ENCODE measurements around the gene FYTTD1.

Gene FYTTD1

GRCh38 chr3:197794115-197794514, 44.4 kb downstream of the FYTTD1 start:
- no peak for DNase-seq

GRCh38 chr3:197795200-197795599, 45.5 kb downstream of the FYTTD1 start:
- DNase-seq = no peak

GRCh38 chr3:197796087-197796486, 46.4 kb downstream of the FYTTD1 start:
- DNase-seq = no peak

GRCh38 chr3:197798863-197799262, 49.2 kb downstream of the FYTTD1 start:
- no peak for DNase-seq

- no peak for DNase-seq
Measured at GRCh38 chr3:197800379-197800778, 50.7 kb downstream of the FYTTD1 start.

GRCh38 chr3:197801891-197802778, 52.5 kb downstream of the FYTTD1 start:
- DNase-seq = no peak

GRCh38 chr3:197802779-197803459, 53.2 kb downstream of the FYTTD1 start:
- DNase-seq = no peak

- no peak for DNase-seq
Measured at GRCh38 chr3:197804511-197804910, 54.8 kb downstream of the FYTTD1 start.

GRCh38 chr3:197807969-197808587, 58.4 kb downstream of the FYTTD1 start:
- no peak for DNase-seq

- DNase-seq = no peak
Measured at GRCh38 chr3:197809356-197810020, 59.8 kb downstream of the FYTTD1 start.

GRCh38 chr3:197810901-197811300, 61.2 kb downstream of the FYTTD1 start:
- no peak for DNase-seq

GRCh38 chr3:197811343-197811742, 61.7 kb downstream of the FYTTD1 start:
- no peak for DNase-seq

- DNase-seq = no peak
Measured at GRCh38 chr3:197814372-197814771, 64.7 kb downstream of the FYTTD1 start.

- DNase-seq = no peak
Measured at GRCh38 chr3:197820550-197821335, 71.1 kb downstream of the FYTTD1 start.

GRCh38 chr3:197829397-197830045, 79.8 kb downstream of the FYTTD1 start:
- no peak for DNase-seq

- no peak for DNase-seq
Measured at GRCh38 chr3:197830308-197830966, 80.8 kb downstream of the FYTTD1 start.

- no peak for DNase-seq
Measured at GRCh38 chr3:197830967-197831313, 81.3 kb downstream of the FYTTD1 start.

- no peak for DNase-seq
Measured at GRCh38 chr3:197833930-197834715, 84.4 kb downstream of the FYTTD1 start.

GRCh38 chr3:197835509-197835908, 85.8 kb downstream of the FYTTD1 start:
- no peak for DNase-seq

- DNase-seq = no peak
Measured at GRCh38 chr3:197836244-197836643, 86.6 kb downstream of the FYTTD1 start.
